ENCODE results near the gene F7.

F7 gene

DNA sequence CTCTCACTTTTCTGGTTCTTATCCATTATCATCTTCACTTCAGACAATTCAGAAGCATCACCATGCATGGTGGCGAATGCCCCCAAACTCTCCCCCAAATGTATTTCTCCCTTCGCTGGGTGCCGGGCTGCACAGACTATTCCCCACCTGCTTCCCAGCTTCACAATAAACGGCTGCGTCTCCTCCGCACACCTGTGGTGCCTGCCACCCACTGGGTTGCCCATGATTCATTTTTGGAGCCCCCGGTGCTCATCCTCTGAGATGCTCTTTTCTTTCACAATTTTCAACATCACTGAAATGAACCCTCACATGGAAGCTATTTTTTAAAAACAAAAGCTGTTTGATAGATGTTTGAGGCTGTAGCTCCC, 14.2 kb downstream of the F7 start:
- DNase-seq, result no peak

DNA sequence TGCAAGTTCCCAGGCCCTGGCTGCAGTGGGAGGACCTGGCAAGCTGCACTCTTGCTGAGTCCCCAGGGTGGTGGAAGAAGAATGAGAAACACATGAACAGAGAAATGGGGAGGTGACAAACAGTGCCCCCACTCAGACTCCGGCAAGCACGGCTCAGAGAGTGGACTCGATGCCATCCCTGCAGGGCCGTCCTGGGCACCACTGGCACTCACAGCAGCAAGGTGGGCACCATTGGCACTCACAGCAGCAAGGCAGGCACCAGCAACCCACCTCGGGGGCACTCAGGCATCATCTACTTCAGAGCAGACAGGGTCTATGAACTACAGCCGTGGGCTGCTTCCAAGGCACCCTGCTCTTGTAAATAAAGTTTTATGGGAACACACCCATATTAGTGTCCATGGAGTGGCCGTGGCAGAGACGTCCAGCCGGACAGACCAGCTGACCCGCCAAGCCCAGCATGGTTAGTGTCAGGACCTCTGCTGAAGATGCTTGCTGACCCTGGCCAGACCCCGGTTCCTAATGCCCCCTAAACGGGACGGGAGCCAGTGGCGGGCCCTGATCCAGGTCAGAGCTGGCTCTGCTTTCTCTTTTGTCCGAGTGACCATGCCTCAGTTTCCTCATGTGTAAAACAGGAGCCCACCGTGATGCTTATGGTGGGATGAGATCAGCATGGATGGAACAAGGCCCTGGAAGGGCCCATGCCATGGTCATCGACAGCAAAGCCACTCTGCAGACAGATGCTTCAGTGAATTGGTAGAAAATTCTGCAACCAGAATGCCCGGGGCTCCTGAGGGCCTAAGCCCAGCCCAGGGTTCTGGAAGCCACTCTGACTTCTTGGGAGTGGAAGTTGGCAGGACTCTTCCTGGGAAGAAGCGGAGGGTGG, 14.9 kb downstream of the F7 start:
- DNase-seq, result no peak

DNA sequence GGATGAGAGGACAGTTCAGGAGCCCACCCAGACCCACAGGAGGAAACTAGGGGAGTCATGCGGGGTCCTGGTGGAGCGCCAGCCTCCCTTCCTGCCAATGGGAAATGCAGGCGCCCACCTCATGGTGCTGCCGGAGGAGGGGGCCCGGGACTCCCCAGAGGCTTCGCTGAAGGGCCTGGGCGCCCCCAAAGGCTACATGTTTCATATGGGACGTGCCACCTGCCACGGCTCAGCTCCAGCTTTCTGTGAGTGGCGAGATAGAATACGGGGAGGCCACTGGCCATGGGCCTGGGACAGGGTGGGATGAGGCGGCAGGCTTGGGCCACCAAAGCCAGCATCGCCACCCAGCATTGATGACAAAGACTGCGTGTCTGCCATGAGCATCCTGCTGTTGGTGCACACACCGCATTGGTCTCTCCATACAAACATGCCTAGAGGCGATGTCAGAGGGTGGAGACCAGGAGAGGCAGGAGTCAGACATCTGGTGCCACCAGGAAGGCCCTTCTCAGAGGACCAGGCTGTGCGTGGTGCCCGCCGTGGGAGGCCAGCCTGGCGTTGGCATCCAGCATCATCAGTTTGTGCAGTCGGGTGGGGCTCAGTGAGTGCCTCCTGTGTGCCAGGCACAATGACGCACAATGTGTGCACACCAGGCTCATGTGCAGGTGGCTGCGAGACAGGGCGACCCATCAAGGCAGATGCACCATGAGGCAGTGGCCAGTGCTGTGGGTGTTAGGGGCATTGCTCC, 15.8 kb downstream of the F7 start:
- DNase-seq, result no peak

DNA sequence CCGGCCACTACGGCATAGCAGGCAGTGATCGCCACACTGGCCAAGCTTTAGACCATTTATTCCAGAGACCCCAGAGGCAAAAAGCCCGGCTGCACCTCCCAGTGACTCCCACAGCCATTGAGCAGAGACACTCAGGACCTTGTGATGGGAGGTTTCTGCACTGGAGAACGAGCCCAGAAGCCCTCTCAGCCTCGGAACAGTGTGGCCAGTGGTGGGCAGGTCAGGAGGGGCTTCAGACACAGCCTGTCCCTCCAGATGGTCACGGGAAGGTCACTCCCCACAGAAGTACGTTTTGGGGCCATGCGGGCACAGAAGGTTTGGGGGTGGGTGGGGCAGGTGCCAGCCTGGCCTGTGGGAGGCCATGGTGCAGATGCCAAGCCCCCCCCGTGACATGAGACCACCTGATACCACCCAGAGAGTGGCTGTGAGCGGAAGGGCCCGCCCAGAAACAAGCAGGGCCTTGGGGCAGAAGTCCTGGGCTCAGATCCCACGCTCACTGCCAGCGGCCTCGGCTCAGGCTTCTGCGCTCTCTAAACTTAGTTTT, 16.4 kb downstream of the F7 start:
- DNase-seq, result no peak

DNA sequence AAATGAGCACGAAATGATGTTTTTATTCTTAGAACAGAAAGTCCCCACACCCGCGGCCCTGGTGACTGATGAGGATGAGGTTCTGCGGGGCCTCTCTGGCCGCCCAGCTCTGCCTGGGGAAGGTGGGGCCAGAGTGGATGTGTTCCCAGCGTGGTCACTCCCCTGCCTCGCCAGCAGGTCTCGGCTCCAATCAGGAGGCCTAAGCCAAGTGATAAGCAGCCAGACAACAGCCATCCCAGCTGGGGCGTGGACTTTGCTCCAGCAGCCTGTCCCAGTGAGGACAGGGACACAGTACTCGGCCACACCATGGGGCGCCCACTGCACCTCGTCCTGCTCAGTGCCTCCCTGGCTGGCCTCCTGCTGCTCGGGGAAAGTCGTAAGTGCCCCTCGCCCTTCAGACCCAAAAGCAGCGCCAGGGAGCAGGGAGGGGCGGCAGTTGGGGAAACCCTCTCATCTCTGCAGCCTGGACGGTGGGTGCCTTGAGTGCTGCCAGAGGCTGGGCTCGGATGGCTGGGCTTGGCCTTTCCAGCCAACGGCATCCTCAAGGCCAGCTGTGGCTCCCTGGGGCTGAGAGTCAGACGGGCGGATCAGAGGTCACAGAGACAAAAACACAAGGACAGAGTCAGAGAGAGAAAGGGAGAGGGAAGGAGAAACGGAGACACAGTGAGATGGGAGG, 17.1 kb downstream of the F7 start, which contains the start of gene F10:
TSS of gene F10 (plus strand) at position 250 of the 676 bp plus-strand sequence. CDS start at position 307, 57 bp downstream.
- DNase-seq, result no peak

DNA sequence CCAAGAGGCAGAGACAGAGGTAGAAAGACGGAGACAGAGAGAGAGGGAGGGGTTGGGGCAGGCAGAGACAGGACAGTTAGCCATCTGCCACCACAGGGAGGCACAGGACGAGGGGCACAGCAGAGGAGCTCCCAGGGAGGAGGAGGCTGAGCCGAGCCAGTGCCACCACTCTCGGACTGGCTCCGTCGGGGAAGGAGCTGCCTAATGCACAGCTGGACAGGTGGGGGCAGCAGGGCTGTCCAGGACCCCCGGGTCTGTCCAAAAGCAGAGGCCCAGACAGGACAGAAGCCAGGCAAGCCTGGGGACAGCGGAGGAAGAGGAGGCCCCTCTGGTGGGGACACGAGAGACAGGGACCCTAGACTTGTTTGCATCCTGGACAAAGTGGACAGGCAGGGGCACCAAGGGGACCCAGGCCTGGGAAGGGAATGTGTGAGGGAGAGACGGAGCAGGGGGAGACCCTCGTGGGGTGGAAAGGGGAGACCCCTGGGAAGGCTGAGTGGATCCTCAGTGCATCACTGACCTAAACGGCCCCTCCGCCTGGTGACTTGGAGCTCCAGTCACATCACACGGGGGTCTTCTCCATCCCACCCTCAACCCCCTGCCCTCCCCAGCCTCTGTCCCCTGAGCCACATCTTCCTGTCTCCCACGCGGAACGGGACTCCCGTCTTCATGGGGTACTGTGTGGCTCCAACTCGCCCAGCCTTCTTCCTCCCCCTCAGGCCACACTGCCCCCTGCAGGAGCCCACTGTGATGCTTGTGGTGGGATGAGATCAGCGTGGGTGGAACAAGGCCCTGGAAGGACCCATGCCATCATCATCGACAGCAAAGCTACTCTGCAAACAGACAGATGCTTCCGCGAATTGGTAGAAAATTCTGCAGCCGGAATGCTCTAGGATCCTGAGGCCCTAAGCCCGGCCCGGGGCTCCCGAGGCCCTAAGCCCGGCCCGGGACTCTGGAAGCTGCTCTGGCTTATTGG, 17.9 kb downstream of the F7 start:
- no peak for DNase-seq

DNA sequence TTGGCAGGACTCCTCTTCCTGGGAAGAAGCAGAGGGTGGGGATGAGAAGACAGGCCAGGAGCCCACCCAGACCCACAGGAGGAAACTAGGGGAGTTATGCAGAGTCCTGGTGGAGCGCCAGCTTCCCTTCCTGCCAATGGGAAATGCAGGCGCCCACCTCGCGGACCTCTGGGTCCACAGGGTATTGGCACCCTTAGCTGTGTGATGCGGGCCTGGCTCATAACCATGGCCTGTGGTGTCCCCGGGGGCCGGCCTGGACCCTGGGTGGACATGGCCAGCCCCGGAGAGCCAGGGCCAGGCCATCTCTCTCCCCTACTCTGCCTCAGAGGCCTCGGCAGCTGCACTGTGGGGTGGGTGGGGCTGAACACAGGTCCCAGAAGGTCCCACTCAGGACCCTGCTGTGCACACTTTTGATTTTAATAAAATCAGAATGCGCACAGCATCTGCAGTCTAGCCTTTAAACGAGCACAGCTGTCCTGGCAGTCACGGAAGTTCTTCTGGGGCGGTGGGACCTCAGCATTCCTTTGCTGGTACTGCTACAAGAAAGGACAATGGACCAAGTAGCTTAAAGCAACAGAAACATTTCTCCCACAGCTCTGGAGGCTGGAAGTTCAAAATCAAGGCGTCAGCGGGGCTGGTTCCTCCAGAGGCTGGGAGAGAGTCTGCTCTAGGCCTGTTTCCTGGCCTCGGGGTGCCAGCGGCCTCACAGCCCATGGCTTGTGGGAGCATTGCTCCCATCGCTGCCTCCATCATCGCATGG, 18.8 kb downstream of the F7 start:
- DNase-seq, result no peak

DNA sequence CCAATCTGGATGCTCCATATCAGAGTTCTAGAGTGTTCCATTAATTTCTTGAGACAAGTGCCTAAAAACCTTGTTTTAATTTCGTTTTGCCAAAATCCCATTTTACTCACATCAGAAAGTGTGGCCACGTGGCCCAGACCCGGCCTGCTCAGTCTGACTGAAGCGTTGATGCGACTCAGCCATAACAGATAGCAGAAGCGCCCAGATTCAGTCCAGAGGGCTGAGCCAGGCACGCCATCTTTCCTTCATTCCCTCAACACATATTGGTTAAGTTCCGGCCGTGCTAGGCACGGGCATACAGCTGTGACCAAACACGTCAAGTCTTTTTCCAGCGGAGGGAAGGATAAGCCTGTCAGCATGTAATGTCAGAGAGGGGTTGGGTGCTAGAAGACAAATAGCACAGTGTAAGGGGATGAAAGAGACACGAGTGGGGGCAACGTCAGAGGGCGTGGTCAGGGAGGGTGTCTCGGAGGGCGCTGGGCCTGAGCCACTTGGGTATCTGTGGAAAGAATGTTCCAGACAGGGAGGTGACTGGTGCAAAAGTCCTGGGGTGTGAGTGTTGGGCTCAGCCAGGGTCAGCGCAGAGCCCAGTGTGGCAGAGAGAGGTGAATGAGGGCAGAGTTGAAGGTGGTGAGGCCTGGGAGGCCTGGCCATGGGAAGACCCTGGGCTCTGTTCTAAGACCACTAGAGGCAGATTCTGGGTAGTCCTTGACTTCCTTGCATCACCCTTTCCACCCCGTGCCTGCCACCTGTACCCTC, 20.1 kb downstream of the F7 start:
- no peak for DNase-seq

DNA sequence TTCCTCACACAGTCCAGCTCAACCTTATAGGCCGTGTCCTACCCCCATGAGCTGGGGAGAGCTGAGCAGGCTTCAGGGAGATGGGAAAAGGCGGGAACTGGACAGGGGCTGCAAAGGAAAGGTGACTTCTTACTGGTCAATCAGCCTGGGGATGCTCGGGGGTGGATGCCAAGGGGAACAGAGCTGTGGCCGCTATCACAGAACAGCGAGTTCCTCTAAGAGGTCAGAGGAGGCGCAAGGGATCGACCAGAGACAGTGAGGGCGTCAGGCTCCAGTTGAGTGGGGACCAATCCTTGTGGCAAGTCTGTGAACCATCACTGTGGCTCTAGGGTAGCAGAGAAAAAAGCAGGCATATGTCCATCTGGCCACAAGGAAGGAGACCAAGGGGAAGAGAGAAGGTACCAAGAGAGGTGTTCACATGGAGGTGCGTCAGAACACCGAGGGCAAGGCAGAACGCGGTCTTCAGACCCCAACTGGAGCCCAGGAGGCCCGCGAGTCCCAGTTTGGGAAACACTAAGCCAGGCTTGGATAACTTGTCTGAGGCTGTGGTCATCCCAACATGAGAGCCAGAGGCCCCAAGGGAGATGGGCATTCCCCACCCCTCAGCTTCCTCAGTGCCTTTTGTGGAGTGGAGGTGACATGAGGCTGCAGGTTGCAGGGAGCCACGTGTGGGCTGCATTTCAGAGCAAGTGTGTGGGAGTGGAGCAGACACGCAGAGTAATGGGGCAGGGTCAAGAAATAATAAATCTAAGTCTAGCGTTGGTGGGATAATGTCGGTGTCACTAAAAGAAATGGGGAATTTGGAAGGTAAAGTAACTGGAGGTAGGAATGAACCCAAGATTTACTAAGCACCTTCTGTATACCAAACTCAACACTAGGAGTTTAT, 20.9 kb downstream of the F7 start:
- no peak for DNase-seq

DNA sequence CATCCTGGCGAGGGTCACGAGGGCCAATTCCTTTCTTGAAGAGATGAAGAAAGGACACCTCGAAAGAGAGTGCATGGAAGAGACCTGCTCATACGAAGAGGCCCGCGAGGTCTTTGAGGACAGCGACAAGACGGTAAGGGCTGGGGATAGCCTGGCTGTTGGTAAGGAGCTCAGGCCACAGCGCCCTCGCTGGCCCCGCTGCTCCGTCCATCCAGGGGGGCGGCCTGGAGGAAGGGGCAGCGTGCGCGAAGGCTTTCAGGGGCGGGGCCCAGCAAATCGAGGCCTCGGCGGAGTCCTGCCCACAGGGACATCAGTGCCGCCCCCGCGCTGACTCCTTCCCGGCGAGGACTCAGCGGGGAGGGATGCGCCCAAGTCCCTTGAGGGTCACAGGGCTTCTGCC, 23.9 kb downstream of the F7 start:
- DNase-seq, result no peak

DNA sequence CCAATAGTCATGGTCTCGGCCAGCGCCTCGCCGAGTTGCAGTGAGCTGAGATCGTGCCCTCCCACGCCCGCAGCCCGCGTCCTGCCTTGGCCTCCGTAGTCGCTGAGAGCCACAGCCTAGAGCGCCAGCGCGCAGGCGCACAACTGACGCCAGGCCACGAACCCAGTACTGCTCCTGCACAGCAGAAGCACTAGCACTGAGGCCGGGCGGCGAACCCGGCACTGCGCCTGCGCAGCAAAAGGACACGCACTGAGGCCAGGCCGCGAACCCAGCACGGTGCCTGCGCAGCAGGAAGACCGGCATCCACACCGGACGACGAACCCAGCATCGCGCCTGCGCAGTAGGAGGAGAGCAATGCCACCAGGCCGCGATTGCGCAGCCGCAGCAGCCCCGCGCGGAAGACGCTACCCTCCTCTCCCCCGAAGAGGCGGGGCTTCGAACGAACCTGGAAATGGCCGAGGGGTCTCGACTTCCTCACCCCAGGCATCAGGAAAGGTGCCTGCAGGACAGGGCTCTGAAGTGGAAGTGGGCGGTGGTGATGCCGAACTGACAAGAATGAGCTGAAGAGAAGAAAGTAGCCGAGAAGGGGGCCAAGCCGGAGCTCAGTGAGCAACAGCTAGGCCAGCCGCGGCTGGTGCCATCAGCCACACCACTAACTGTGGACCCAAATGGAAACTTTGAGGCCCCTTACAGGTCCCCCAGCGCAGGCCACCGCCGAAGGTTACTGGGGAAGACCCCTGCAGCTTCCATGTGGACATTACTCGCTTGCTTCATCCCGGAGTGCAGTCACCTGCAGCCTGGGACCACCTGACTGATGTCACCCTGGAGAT, 24.5 kb downstream of the F7 start:
- DNase-seq, result peak; percentile 27

DNA sequence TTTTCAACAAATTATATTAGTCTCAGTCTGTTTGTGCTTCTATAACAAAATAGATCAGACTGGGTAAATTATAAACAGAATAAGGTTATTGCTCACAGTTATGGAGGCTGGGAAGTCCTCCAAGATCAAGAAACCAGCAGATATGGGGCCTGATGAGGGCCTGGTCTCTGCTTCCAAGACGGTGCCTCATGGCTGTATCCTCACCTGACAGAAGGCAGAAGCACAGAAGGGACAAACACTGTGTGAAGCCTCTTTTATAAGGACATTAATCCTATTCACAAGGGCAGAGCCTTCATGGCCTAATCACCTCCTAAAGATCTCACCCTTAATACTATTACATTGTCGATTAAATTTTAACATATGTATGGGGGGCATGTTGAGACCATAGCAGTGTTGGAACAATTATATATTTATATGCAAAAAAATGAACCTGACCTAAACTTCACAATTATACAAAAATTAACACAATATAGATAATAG, 29.7 kb downstream of the F7 start:
- DNase-seq, result no peak

DNA sequence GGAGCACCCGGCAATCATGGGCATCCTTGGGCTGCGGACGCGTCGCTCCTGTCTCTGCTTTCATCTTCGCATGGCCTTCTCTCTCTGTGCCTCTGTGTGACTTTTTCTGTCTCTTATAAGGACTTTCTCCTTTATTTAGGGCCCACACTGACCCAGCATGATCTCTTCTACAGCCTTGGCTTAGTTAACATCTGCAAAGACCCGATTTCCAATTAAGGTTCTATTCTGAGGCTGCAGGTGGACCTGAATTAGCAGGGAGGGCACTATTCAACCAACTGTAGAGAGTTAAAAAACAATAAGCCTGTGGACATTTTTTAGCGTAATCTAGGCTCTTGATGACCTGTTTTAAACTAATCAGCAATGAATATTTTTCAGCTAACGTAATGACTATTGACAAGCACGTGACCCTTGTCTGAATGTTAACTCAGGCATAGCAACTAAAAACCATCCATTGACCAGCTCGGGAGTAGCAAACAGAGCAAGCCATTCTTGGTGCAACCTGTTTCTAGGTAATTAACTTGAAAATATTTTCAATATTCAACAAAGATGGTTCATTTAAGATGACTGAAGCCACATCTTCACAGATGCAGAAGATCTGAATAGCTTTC, 32.2 kb downstream of the F7 start:
- no peak for DNase-seq

DNA sequence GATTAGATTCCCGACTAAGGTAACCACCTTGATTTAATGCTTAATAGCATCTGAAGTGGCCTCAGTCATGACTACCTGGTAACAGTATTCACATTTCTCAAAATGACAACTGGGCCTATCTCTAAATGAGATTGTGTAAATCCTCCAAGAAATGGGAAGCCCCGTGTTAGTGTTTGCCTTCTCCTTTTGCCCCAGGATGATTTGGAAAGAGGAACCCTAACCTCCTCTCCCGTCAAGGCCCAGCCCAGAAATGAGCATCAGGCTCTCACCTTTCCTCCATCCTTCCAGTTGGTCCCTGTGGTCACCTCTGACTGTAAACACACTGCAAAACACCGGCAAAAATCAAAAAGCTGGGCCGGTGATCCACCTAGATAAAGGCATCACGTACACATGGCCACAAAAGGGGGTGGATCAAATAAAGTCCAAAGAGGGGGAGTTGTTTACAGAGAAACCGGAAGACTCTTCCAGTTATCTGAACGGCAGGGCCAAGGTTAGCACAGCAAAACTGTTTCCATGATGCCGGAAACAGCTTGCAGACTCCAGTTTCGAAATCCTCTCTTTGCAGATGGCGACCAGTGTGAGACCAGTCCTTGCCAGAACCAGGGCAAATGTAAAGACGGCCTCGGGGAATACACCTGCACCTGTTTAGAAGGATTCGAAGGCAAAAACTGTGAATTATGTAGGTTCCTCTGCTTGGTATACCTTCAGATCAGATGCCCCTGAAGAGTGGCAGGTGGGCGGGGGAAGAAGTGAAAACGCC, 33.4 kb downstream of the F7 start:
- DNase-seq, result no peak

DNA sequence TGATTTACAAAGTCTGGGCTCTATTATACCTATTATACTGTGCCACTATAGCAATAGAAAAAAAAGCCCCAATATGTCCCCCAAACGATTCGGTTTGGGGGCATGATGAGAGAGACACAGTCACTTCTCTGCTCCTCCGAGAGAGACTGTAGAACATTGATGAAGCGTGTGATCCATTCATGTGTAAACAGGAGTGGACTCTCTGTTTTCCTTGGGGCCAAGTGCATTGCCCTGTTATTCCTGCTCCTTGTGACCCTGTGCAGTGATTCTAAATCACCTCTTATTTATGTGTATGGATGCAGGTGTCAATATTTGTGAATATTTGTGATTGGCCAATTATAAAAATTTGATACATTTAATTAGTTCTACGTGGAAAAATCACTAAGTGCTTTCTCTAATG, 34.0 kb downstream of the F7 start:
- DNase-seq, result no peak

DNA sequence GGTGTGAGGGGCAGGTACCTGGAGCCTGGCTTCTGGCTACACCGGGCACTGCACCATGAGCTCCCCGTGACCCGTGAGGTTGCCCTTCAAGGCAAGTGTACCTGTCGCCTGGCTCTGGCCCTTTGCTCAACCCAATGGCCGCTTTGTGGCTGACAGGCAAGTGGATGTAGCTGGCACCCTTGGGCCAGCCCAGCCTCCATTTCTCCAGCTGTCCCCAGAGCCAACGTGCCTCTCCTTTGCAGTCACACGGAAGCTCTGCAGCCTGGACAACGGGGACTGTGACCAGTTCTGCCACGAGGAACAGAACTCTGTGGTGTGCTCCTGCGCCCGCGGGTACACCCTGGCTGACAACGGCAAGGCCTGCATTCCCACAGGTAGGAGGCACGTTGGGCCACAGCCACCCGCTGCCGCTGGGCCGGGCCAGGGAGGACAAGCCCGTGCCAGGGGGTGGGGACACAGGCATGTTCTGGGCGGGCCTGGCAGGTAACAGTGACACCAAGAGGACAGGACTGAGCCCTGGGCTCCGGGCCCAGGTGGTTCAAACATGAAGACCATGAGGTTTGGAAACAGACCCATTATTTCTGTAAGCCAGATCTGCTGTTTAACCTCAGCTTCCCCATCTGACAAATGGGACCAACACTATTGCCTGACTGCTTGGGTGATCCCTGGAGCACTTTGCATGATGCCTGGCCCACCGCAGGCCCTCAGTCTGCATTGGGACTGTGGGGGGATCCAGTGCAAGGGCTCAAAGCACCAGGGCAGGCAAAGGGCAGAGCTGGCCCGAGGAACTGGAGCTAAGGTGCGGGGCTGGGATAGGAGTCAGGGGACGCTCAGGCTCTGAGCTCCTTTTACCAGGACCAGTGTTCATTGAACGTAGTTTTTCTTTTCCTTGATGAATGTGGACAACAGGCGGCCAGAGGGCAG, 35.3 kb downstream of the F7 start:
- DNase-seq, result no peak

All from CD4-positive, alpha-beta T cell treated with Interleukin-10 for 1 hour (primary cell).